Psoas muscle (tissue), 8 donors: ENCODE results near the gene P2RX2. TPM values are rescaled to one million over a fixed set of nuclear protein-coding genes. Genes with fewer than 3 reads are reported as not detected.

Experiments used
- ATAC-seq, 4 donors: fragments of 200-7000 bp; cut with Tn5 transposase; one replicate each; pipeline ENCODE4 v1.9.1; 2020; ENCODE audit warnings: moderate library complexity in 3 of 4, mild to moderate bottlenecking in 2 of 4
- DNase-seq, 2 donors: peaks; one replicate each; pipeline ENCODE4 v3.0.0-alpha.2; 2020
- H3K27ac ChIP-seq: fragments of 200-600 bp; one replicate; pipeline ENCODE4 v1.8.0; 2022
- H3K27me3 ChIP-seq, 3 donors: fragments of 200-600 bp in 1 of 3; one replicate each; pipeline versions ENCODE4 v1.6.1 to v1.8.0; 2013 to 2022; ENCODE audit warnings: low read length in 2 of 3, mild to moderate bottlenecking in 2 of 3, moderate library complexity in 1 of 3; ENCODE audit not compliant: insufficient read depth in 3 of 3
- H3K36me3 ChIP-seq, 2 donors: fragments of 200-600 bp in 1 of 2; one replicate each; pipeline versions ENCODE4 v1.6.1 to v1.8.0; 2013 to 2022; ENCODE audit warnings: low read depth in 1 of 2, mild to moderate bottlenecking in 1 of 2, moderate library complexity in 1 of 2; ENCODE audit not compliant: insufficient read depth in 1 of 2
- H3K4me1 ChIP-seq: fragments of 200-600 bp; one replicate; pipeline ENCODE4 v1.8.0; 2022
- H3K4me3 ChIP-seq: fragments of 200-600 bp; one replicate; pipeline ENCODE4 v1.8.0; 2022; ENCODE audit warnings: mild to moderate bottlenecking
- H3K9me3 ChIP-seq: fragments of 200-600 bp; one replicate; pipeline ENCODE4 v1.8.0; 2022
- CTCF ChIP-seq: fragments of 200-600 bp; IDR thresholded peaks from one replicate; pipeline ENCODE4 v1.8.0; 2022; ENCODE audit warnings: antibody characterized with exemption
- WGBS, 3 donors: extraction: QIAGEN DNeasy Blood & Tissue Kit; methylation state at CpG; one replicate each; pipeline versions ENCODE4 v1.1.6 to v1.1.7; 2013; 5-methylcytosine and 5-hydroxymethylcytosine counted together
- intact Hi-C, 2 donors: fragments of 100-400 bp; cut with DNase I; formaldehyde crosslinking; loops; one replicate each; pipeline versions ENCODE4 v1.11.0 to v1.14.2; 2022
- polyA plus RNA-seq, 3 donors: library from polyadenylated mRNA; stranded (reverse); fragments of 200-250 nt; gene quantifications; one replicate each; pipeline ENCODE4 v1.2.3, GENCODE V29; 2013
- total RNA-seq, 4 donors: library from RNA; stranded (reverse); fragmentation: NEBNext Ultra II Directional in 2 of 4; extraction: Animal tissue kit (Norgen Biotek cat#: 25700) in 2 of 4; gene quantifications; one replicate each; pipeline versions ENCODE4 v1.2.1 to v1.2.4, GENCODE V29; 2021 to 2023
- donor health status: healthy with polysubstance abuse.
- donor health status: DM: no; HTN: no; CAD: no; lungs with moderate emphysema.
- donor health status: Bipolar disorder and iron deficiency.
- donor health status: healthy.
- donor health status: DM: yes; HTN: yes; CAD: no.
- donor health status: DM: no; HTN: no; CAD: no.
- donor health status: DM: no; HTN: no; CAD: no.
- donor health status: DM: yes; HTN: yes; CAD: no.

The P2RX2 gene
- total and polyA plus RNA-seq, 7 donors = 0.01 TPM; not detected in 6

DNA sequence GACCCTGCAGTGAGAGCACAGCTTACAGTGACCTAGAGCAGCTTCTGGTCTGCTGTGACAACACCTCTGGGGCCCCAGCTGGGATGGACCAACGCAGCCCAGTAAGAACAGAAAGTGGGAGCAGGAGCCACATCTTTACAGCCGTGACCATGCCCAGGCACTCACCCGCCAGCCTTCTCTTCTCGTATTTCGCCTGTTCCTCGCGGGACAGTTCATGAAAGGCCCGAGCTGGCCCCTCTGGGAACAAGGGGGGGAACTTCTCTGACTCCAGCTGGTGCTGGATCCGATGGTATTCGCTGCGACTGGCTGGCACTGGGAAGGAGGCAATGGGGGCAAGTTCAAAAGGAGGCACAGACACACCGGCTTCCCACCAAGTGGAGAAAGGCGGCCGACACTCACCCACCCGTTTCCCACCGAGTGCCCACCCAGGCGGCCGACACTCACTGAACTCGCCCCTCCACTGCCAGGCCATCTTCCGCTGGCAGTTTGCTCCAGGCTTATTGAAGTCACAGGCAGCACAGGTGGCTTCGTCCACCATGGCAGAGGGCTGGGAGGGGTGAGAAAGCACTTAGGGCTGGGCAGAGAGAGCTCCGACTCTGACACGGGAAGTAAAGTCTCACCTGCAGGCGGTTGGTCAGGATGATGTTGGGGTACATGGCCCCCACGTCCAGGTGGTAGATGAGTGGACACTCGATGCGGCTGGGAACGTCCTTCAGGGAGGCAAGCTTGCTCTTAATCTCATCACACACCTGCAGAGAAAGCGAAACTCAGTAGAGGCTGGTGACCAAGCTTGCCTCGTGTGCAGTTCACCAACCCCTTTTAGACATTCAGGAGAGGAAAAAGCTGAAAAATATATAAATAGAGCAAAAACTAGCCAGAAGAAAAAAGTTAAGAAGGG, 49.9 kb downstream of the P2RX2 start:
- 78 to 86% (median 83%) methylated on average over 30 of the region's 30 CpGs for WGBS, 3 donors
- no peaks in the 10 kb centered on the region for H3K27me3 ChIP-seq
- no peak for TF ChIP-seq CTCF
- no peaks in the 10 kb centered on the region for H3K4me1 ChIP-seq
- no peak overlapping the region for H3K4me3 ChIP-seq
- no peaks in the 10 kb centered on the region for H3K9me3 ChIP-seq
- DNase-seq = no peak
- intact Hi-C loops = no loop called here
- H3K36me3 ChIP-seq = peaks cover 0 to 93% of the 10 kb centered on the region in 2 donors
- no peak for ATAC-seq
- no peak overlapping the region for H3K27ac ChIP-seq

DNA sequence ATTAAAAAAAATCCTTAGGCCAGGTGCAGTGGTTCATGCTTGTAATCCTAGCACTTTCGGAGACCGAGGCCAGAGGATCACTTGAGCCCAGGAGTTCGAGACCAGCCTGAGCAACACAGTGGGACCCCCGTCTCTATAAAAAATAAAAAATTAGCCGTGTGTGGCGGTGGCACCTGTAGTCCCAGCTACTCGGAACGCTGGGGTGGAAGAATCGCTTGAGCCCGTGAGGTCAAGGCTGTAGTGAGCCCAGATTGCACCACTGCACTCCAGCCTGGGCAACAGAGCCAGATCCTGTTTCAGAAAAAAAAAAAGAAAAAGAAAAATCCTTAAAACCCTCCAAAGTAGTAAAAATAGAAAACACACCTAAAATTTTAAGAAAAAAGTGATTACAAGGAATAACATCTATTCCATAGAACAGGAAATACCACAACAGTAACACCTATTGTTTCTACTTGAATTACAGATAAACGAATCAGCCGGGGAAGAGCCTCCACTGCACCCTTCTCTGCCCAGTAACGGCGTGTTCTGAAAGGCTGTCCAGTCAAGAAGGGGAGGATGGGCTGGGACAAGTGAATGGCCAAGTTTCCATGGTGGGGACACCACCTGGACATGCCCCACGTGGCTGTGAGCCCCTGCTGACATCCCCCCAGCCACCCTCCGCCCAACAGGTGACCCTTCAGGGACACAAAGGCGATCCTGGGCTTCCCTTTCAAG, 50.7 kb downstream of the P2RX2 start:
- H3K36me3 ChIP-seq = peaks cover 0 to 85% of the 10 kb centered on the region in 2 donors
- intact Hi-C loops = no loop called here
- WGBS, 3 donors = 90 to 91% (median 91%) methylated on average over 17 of the region's 17 CpGs

More for the DNA sequence above, 50.7 kb downstream of the P2RX2 start:
- H3K4me3 ChIP-seq = no peak overlapping the region
- no peak overlapping the region for H3K27ac ChIP-seq
- no peak for ATAC-seq
- no peak for TF ChIP-seq CTCF
- no peaks in the 10 kb centered on the region for H3K27me3 ChIP-seq
- no peaks in the 10 kb centered on the region for H3K9me3 ChIP-seq
- H3K4me1 ChIP-seq = no peaks in the 10 kb centered on the region
- DNase-seq = no peak

Other genes starting within 250 kb of the P2RX2 start
- 10 to 100 TPM; 40.1 to 54.5 (median 43.0) TPM for gene FBRSL1, start 128.6 kb upstream of the P2RX2 start, total RNA-seq
- gene FBRSL1, start 128.6 kb upstream of the P2RX2 start, polyA plus RNA-seq = 10 to 100 TPM; 23.0 to 37.8 (median 32.8) TPM
- gene LRCOL1, start 8.2 kb upstream of the P2RX2 start, total RNA-seq = under 1 TPM in 1 of 4 donors, not detected in 3; 0.32 TPM
- gene LRCOL1, start 8.2 kb upstream of the P2RX2 start, polyA plus RNA-seq = under 1 TPM in 1 of 3 donors, not detected in 2; 0.13 TPM
- gene POLE, start 68.6 kb downstream of the P2RX2 start, total RNA-seq = 10 to 100 TPM in 3 of 4 donors, 1 to 10 TPM in 1; 6.7 to 15.1 (median 11.7) TPM
- 1 to 10 TPM; 4.2 to 6.0 (median 5.4) TPM for gene POLE, start 68.6 kb downstream of the P2RX2 start, polyA plus RNA-seq
- 10 to 100 TPM; 13.1 to 36.8 (median 19.3) TPM for gene PXMP2, start 68.8 kb downstream of the P2RX2 start, total RNA-seq
- 10 to 100 TPM; 22.4 to 28.7 (median 23.7) TPM for gene PXMP2, start 68.8 kb downstream of the P2RX2 start, polyA plus RNA-seq
- gene PGAM5, start 92.1 kb downstream of the P2RX2 start, total RNA-seq = 10 to 100 TPM; 35.1 to 62.0 (median 47.6) TPM
- 10 to 100 TPM; 25.3 to 52.3 (median 44.6) TPM for gene PGAM5, start 92.1 kb downstream of the P2RX2 start, polyA plus RNA-seq
- 10 to 100 TPM; 25.0 to 56.2 (median 31.8) TPM for gene ANKLE2, start 143.1 kb downstream of the P2RX2 start, total RNA-seq
- 10 to 100 TPM; 24.1 to 43.5 (median 29.7) TPM for gene ANKLE2, start 143.1 kb downstream of the P2RX2 start, polyA plus RNA-seq
- gene GOLGA3, start 210.1 kb downstream of the P2RX2 start, total RNA-seq = 10 to 100 TPM; 25.2 to 40.8 (median 31.5) TPM
- gene GOLGA3, start 210.1 kb downstream of the P2RX2 start, polyA plus RNA-seq = 10 to 100 TPM in 2 of 3 donors, 1 to 10 TPM in 1; 7.5 to 32.6 (median 14.0) TPM